CD4-positive, alpha-beta T cell (primary cell): ENCODE data around the gene IPO11. TPM values are rescaled to one million over a fixed set of nuclear protein-coding genes. Genes with fewer than 3 reads are reported as not detected.

Experiments used
- ATAC-seq: fragments of 200-7000 bp; cut with Tn5 transposase; one replicate; pipeline ENCODE4 v1.10.0; 2022; ENCODE audit warnings: mild to moderate bottlenecking; ENCODE audit not compliant: poor library complexity
- CTCF ChIA-PET: fragments of 350-600 bp; sonication (Branson Sonifier 250); formaldehyde crosslinking; loops from one replicate; lab custom pipeline; 2021; ENCODE audit warnings: antibody characterized with exemption, inconsistent platforms; lab: Charles Lee
- POLR2A ChIA-PET: fragments of 350-600 bp; sonication (Branson Sonifier 250); formaldehyde crosslinking; loops from one replicate; lab custom pipeline; 2021; ENCODE audit warnings: antibody characterized with exemption, inconsistent platforms; lab: Charles Lee
- DNase-seq, 14 experiments: peaks; one replicate each; pipeline ENCODE4 v3.0.0-alpha.2; 2013 to 2020; ENCODE audit warnings: mixed read lengths in 2 of 14
- H3K27ac ChIP-seq, 2 donors: one replicate each; pipeline versions ENCODE4 v1.5.1 to v1.7.0; 2013; ENCODE audit warnings: low read length in 2 of 2, low read depth in 1 of 2, mild to moderate bottlenecking in 1 of 2
- H3K27me3 ChIP-seq, 2 experiments: 1 replicate in 1 of 2; 2 replicates in 1 of 2; pipeline versions ENCODE4 v1.6.1 to v1.7.0; 2013; ENCODE audit warnings: low read length in 2 of 2, control low read depth in 1 of 2, mild to moderate bottlenecking in 1 of 2, moderate library complexity in 1 of 2; ENCODE audit not compliant: insufficient read depth in 2 of 2, control insufficient read depth in 1 of 2
- H3K36me3 ChIP-seq: one replicate; pipeline ENCODE4 v1.6.1; 2013; ENCODE audit warnings: low read length, control low read depth; ENCODE audit not compliant: insufficient read depth
- H3K4me1 ChIP-seq: one replicate; pipeline ENCODE4 v1.6.1; 2013; ENCODE audit warnings: low read length, control low read depth; ENCODE audit not compliant: insufficient read depth
- H3K4me3 ChIP-seq: one replicate; pipeline ENCODE4 v1.5.1; 2013; ENCODE audit warnings: mild to moderate bottlenecking, low read length, moderate library complexity
- H3K9me3 ChIP-seq, 2 experiments: 1 replicate in 1 of 2; 2 replicates in 1 of 2; pipeline versions ENCODE4 v1.6.1 to v1.7.0; 2013; ENCODE audit warnings: low read length in 2 of 2, mild to moderate bottlenecking in 2 of 2, control low read depth in 1 of 2, moderate library complexity in 1 of 2; ENCODE audit not compliant: control insufficient read depth in 1 of 2, insufficient read depth in 1 of 2
- H3K27ac Mint-ChIP-seq: one replicate; pipeline ENCODE4 v1.8.0; 2020; ENCODE audit warnings: mixed read lengths
- H3K27me3 Mint-ChIP-seq: one replicate; pipeline ENCODE4 v1.8.0; 2021; ENCODE audit warnings: mixed read lengths
- H3K36me3 Mint-ChIP-seq: one replicate; pipeline ENCODE4 v1.8.0; 2021; ENCODE audit warnings: low read depth, mixed read lengths
- H3K4me1 Mint-ChIP-seq: one replicate; pipeline ENCODE4 v1.8.0; 2021; ENCODE audit warnings: low read depth, mixed read lengths
- H3K4me3 Mint-ChIP-seq: one replicate; pipeline ENCODE4 v1.8.0; 2020; ENCODE audit warnings: mild to moderate bottlenecking, mixed read lengths
- H3K9me3 Mint-ChIP-seq: one replicate; pipeline ENCODE4 v1.8.0; 2020; ENCODE audit warnings: mixed read lengths
- intact Hi-C, 2 experiments: fragments of 100-400 bp; cut with DNase I in 1 of 2; cut with micrococcal nuclease in 1 of 2; formaldehyde crosslinking; loops; one replicate each; pipeline versions ENCODE4 v1.15.1 to v1.9.0; 2023 to 2025; cut with DNase I, micrococcal nuclease
- total RNA-seq, 174 experiments: library from RNA in 2 of 174; stranded (reverse) in 2 of 174; gene quantifications; one replicate each; pipeline ENCODE4 v1.2.3 and lab custom pipeline; 2021 to 2026
- TF ChIP-seq, protein P1 (sequence below): fragments of 200-600 bp; IDR thresholded peaks from one replicate; pipeline ENCODE4 v1.8.0; 2022; ENCODE audit warnings: antibody characterized with exemption, mild to moderate bottlenecking

Gene IPO11
- total RNA-seq, 2 experiments from 2014 or later: 15.1 to 16.1 TPM

DNA sequence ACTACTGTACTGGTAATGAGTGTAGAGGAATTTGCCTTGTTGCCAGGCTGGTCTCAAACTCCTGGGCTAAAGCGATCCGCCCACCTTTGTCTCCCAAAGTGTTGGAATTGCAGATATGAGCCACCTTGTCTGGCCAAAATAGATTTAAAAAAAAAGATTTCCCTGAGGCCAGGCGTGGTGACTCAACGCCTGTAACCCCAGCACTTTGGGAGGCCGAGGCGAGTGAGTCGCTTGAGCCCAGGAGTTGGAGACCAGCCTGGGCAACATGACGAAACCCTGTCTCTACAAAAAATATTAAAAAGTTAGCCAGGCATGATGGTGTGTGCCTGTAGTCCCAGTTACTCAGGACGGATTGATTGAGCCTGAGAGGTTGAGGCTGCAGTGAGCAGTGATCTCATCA, 62.5 kb downstream of the IPO11 start:
- Mint-ChIP-seq H3K9me3 (no peaks in the 10 kb centered on the region), H3K36me3 (peaks cover 60% of the 10 kb centered on the region), H3K4me3 (no peak overlapping the region), H3K27ac (no peak overlapping the region), H3K4me1 (no peaks in the 10 kb centered on the region), H3K27me3 (no peaks in the 10 kb centered on the region)
- intact Hi-C loops: no loop called here
- POLR2A ChIA-PET: interaction anchor here (1.5 kb wide), 1 partner anchor 9 kb away, joined by 4 read pairs; no protein-coding TSS in a partner anchor
- ATAC-seq (no peak), DNase-seq (no peak)
- no peaks in the 10 kb centered on the region for H3K9me3 ChIP-seq
- H3K36me3 ChIP-seq: peaks cover 19% of the 10 kb centered on the region
- TF ChIP-seq, protein P1, sequence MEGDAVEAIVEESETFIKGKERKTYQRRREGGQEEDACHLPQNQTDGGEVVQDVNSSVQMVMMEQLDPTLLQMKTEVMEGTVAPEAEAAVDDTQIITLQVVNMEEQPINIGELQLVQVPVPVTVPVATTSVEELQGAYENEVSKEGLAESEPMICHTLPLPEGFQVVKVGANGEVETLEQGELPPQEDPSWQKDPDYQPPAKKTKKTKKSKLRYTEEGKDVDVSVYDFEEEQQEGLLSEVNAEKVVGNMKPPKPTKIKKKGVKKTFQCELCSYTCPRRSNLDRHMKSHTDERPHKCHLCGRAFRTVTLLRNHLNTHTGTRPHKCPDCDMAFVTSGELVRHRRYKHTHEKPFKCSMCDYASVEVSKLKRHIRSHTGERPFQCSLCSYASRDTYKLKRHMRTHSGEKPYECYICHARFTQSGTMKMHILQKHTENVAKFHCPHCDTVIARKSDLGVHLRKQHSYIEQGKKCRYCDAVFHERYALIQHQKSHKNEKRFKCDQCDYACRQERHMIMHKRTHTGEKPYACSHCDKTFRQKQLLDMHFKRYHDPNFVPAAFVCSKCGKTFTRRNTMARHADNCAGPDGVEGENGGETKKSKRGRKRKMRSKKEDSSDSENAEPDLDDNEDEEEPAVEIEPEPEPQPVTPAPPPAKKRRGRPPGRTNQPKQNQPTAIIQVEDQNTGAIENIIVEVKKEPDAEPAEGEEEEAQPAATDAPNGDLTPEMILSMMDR: no peak
- CTCF ChIA-PET: interaction anchor here (1.2 to 1.8 kb wide), 2 partner anchors 11 to 18 kb away, joined by 3 to 5 read pairs; no protein-coding TSS in a partner anchor
- H3K4me3 ChIP-seq: no peak overlapping the region
- H3K4me1 ChIP-seq: no peaks in the 10 kb centered on the region
- no peaks in the 10 kb centered on the region for H3K27me3 ChIP-seq
- H3K27ac ChIP-seq: no peak overlapping the region

DNA sequence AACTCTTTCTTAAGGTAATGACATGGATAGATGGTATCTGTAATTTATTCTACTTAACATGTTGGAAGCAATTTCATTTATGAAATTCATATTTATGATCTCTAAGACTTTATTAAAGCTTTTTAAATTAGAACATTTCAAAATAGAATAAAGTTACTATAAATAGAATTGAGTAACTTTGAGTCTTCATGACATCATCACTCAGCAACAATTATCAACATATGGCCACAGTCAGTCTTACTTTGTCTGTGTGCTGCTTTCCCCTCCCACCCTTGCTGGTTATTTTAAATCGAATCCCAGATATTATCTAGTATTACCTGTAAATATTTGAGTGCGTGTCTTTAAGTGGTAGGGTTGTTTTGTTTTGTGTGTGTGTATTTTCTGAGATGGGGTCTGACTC, 65.2 kb downstream of the IPO11 start:
- TF ChIP-seq, protein P1: no peak
- H3K36me3 ChIP-seq: peaks cover 19% of the 10 kb centered on the region
- Mint-ChIP-seq H3K36me3 (peaks cover 79% of the 10 kb centered on the region), H3K27ac (no peak overlapping the region), H3K27me3 (no peaks in the 10 kb centered on the region), H3K4me1 (no peaks in the 10 kb centered on the region), H3K9me3 (no peaks in the 10 kb centered on the region), H3K4me3 (no peak overlapping the region)
- CTCF ChIA-PET: no interaction called here
- no peak for ATAC-seq
- POLR2A ChIA-PET: no interaction called here
- H3K27me3 ChIP-seq: no peaks in the 10 kb centered on the region
- no peak overlapping the region for H3K27ac ChIP-seq
- no peak for DNase-seq
- H3K4me1 ChIP-seq: no peaks in the 10 kb centered on the region
- no peak overlapping the region for H3K4me3 ChIP-seq
- intact Hi-C loops: no loop called here
- no peaks in the 10 kb centered on the region for H3K9me3 ChIP-seq

DNA sequence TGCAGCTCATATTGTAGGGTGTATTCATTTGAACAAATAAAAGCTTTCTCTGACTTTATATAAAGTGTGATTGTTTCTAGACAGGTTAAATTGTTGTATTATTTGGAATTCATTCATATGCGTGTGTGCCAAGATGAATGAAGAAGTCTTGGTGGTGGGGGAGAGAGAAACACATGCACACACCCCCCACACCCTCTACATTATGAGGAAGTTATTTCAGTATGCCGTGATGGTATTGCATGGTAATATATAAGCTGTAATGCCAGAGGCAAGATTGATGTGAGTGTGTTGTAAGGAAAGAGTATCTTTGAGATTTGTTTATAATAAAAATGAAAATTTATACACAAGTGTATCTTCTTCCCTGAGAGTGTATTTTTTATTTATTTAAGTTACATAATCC, 71.0 kb downstream of the IPO11 start:
- no peaks in the 10 kb centered on the region for H3K27me3 ChIP-seq
- peaks cover 70% of the 10 kb centered on the region for H3K36me3 Mint-ChIP-seq
- H3K27ac ChIP-seq: no peak overlapping the region
- TF ChIP-seq, protein P1: no peak
- peaks cover 14% of the 10 kb centered on the region for H3K36me3 ChIP-seq
- intact Hi-C loops: no loop called here
- H3K4me3 Mint-ChIP-seq: no peak overlapping the region
- H3K27ac Mint-ChIP-seq: no peak overlapping the region
- H3K9me3 Mint-ChIP-seq: no peaks in the 10 kb centered on the region
- ATAC-seq (no peak), DNase-seq (no peak)
- ChIA-PET POLR2A (no interaction called here), CTCF (interaction anchor here (0.6 kb wide), 1 partner anchor 40 kb away, joined by 3 read pairs; no protein-coding TSS in a partner anchor)
- no peaks in the 10 kb centered on the region for H3K4me1 ChIP-seq
- no peaks in the 10 kb centered on the region for H3K27me3 Mint-ChIP-seq
- H3K4me1 Mint-ChIP-seq: no peaks in the 10 kb centered on the region
- no peaks in the 10 kb centered on the region for H3K9me3 ChIP-seq
- no peak overlapping the region for H3K4me3 ChIP-seq
